Measurements from ENCODE around the gene PRSS33.

GRCh38 chr16:2752850-2753732 lies 34.3 kb downstream of the PRSS33 start:
- TF ChIP-seq BMI1 (IDR thresholded peaks at IDR 0.05; ENCODE audit: low read length) (no peak), ZNF174 (CRISPR knock-in tag; IDR thresholded peaks at IDR 0.05) (no peak), MAFG (tag; conservative IDR thresholded peaks at IDR 0.05) (no peak), IRF2 (CRISPR knock-in tag; IDR thresholded peaks at IDR 0.05) (no peak)

Measured in K562 (cell line).